ENCODE data around the gene ZC3H12C.

Gene ZC3H12C

DNA sequence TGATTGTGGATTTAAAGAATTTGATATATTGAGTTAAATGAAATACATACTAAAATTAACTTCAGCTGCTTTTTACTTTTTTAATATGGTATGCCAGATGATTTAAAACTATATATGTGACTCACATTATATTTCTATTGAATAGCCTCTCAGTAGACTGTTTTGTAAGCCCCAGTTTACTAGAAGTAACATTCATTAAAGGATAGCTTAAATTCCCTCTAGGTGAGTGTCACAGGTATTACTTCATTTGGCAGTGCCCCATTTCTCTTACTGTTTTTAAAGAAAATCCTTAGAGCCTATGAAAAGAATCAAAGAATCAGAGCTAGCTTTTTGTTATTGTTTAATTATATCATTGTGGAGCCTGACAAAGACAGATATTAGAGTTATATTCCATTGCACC is 48.6 kb downstream of the ZC3H12C start:
- in situ Hi-C loops (cut with MboI; ENCODE audit: low sequenced_read_pairs, unreplicated experiment): no loop called here
- TF ChIP-seq, protein P1, sequence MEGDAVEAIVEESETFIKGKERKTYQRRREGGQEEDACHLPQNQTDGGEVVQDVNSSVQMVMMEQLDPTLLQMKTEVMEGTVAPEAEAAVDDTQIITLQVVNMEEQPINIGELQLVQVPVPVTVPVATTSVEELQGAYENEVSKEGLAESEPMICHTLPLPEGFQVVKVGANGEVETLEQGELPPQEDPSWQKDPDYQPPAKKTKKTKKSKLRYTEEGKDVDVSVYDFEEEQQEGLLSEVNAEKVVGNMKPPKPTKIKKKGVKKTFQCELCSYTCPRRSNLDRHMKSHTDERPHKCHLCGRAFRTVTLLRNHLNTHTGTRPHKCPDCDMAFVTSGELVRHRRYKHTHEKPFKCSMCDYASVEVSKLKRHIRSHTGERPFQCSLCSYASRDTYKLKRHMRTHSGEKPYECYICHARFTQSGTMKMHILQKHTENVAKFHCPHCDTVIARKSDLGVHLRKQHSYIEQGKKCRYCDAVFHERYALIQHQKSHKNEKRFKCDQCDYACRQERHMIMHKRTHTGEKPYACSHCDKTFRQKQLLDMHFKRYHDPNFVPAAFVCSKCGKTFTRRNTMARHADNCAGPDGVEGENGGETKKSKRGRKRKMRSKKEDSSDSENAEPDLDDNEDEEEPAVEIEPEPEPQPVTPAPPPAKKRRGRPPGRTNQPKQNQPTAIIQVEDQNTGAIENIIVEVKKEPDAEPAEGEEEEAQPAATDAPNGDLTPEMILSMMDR (IDR thresholded peaks at IDR 0.05; ENCODE audit: borderline replicate concordance, control extremely low read depth, extremely low read depth, insufficient read depth, missing control alignments): no peak
- no peak for DNase-seq (ENCODE audit: low spot score)

DNA sequence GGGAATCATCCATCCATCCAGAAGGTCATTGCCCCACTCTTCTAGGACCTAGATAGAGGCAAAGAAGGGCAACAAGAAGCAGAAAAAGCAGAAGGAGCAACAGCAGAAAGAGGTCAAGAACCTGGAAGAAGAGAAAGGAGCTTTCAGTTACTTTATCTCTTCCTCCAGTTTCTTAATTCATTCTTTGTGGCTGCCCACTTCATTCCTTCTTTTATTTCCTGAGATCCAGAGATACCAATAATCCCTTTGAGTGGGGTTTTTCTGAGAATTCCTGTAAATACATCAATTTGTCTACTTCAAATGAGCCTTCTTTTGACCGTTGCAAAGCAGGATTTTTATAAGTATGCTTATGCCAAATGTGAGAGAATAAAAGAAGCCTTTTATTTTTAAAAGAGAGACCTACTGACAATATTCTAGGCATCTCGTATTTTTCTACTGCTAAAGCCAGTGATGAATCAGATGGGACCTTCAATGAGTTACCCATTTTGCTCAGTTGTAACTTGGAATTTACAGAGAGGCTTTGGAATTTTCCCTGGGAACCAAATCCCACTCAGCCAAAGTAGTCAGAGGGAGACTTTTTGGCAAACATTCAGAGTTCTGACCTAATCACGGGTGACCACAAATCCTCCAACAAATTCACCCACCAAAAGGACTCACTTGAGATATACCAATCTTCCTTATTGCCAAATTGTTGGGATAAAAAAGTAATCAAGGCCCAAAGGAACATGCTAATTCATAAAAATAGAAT is 54.9 kb downstream of the ZC3H12C start:
- no peak for DNase-seq (ENCODE audit: low spot score)
- TF ChIP-seq, protein P1 (IDR thresholded peaks at IDR 0.05; ENCODE audit: borderline replicate concordance, control extremely low read depth, extremely low read depth, insufficient read depth, missing control alignments): no peak
- in situ Hi-C loops (cut with MboI; ENCODE audit: low sequenced_read_pairs, unreplicated experiment): no loop called here

DNA sequence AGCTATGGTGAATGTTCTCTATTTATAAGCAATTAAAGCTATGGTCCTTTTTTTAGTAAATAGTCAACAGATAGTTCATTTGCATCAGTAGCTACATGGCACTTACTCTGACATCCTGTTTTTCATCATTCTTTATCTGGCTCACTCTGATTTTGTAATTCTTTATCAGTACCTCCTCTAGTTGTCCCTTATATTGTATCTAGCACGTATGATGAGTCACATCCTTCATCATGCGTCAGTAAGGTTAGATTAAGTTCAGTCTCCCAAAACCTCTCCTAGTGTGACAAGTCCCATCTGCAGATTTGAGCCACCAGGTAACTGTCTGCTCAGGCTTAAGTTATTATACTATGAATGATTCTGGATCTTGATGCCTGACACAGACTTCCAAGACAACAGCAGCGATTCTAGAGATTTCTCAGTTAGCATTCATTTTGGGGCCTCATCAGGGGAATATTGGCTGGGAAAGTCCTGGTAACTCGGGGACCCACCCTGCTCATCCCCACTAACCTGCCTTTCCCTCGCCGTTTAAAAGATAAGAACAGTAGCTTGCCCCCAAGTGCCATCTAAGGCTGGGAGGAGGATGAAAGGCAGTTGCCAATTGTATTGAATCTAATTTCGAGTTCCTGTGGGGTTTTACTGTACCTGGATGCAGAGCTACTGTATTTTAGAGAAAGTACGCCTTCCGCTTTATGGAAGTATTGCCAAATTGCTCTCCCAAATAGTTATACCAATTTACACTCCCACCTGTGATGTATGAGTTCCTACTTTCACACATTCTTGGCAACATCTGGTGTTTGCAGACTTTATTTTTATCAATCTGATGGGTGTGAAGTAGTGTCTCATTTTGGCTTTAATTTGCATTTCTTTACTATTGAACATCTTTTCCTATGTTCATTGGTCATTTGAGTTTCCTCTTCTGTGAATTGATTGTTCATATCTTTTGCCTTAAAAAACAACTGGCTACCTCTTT is 55.9 kb downstream of the ZC3H12C start:
- DNase-seq (ENCODE audit: low spot score): no peak
- TF ChIP-seq, protein P1 (IDR thresholded peaks at IDR 0.05; ENCODE audit: borderline replicate concordance, control extremely low read depth, extremely low read depth, insufficient read depth, missing control alignments): no peak
- in situ Hi-C loops (cut with MboI; ENCODE audit: low sequenced_read_pairs, unreplicated experiment): no loop called here

DNA sequence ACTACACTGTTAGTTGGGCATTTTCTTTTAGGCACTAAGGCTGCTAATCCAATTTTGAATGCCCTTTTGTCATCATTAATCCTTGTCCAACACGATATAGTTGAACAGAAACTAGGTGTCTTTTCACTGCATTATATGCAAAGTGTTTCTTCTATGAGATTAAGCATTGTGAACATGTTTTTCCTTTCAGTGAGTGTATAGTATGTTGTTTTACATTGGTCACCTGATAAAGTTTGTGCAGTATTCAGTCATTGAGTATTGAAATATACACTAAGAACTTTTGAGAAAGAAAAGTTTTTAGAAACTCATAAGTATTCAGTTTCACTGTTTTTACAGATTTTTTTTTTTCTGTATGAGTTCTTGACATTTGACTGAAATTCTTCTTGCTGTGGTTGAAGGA is 59.0 kb downstream of the ZC3H12C start:
- in situ Hi-C loops (cut with MboI; ENCODE audit: low sequenced_read_pairs, unreplicated experiment): no loop called here
- TF ChIP-seq, protein P1 (IDR thresholded peaks at IDR 0.05; ENCODE audit: borderline replicate concordance, control extremely low read depth, extremely low read depth, insufficient read depth, missing control alignments): no peak
- DNase-seq (ENCODE audit: low spot score): no peak

DNA sequence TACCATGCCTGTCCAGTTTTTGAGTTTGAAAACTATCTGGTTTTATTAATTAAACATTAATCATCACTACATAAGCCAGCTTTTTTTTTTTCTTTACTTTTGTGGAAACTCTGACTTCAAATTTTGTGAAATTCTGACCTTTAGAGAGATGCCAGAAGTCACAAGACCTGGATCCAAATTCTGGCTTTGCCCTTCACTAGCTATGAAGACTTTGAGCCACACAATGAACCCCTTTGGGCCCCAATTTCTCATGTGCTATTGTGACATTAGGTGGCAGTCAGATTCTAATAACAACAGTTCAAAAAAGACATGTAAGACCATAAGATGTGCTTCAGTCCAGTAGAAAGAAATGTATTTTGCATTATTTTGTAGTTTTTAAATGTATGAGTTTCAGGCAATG is 60.3 kb downstream of the ZC3H12C start:
- no peak for DNase-seq (ENCODE audit: low spot score)
- in situ Hi-C loops (cut with MboI; ENCODE audit: low sequenced_read_pairs, unreplicated experiment): no loop called here
- TF ChIP-seq, protein P1 (IDR thresholded peaks at IDR 0.05; ENCODE audit: borderline replicate concordance, control extremely low read depth, extremely low read depth, insufficient read depth, missing control alignments): no peak

DNA sequence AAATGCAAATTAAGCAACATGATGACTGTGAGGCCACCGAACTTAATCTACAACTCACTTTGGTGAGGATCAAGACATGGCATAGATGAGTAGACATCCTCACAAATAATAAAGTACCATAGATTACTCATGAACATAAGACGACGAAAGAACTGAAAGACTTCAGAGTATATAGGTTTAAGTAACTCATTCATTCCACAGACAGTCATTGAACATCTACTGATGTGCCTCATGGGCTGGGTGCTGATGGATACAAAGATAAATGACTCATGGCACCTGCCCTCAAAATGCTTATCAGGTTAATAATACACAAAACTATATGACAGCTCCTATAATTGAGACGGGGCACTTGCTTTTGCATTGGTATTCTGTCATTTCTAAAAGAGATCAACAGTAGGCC is 63.3 kb downstream of the ZC3H12C start:
- in situ Hi-C loops (cut with MboI; ENCODE audit: low sequenced_read_pairs, unreplicated experiment): no loop called here
- TF ChIP-seq, protein P1 (IDR thresholded peaks at IDR 0.05; ENCODE audit: borderline replicate concordance, control extremely low read depth, extremely low read depth, insufficient read depth, missing control alignments): no peak
- no peak for DNase-seq (ENCODE audit: low spot score)

Measured in GM13976 (cell line).